HG03432 (cell line): ENCODE data around the gene RGS12.

Experiments
- ATAC-seq: cut with Tn5 transposase; IDR thresholded peaks from one replicate; pipeline ENCODE4 v1.9.1; 2021; ENCODE audit warnings: mild to moderate bottlenecking, moderate library complexity; ENCODE audit not compliant: unreplicated experiment

The RGS12 gene, protein sequence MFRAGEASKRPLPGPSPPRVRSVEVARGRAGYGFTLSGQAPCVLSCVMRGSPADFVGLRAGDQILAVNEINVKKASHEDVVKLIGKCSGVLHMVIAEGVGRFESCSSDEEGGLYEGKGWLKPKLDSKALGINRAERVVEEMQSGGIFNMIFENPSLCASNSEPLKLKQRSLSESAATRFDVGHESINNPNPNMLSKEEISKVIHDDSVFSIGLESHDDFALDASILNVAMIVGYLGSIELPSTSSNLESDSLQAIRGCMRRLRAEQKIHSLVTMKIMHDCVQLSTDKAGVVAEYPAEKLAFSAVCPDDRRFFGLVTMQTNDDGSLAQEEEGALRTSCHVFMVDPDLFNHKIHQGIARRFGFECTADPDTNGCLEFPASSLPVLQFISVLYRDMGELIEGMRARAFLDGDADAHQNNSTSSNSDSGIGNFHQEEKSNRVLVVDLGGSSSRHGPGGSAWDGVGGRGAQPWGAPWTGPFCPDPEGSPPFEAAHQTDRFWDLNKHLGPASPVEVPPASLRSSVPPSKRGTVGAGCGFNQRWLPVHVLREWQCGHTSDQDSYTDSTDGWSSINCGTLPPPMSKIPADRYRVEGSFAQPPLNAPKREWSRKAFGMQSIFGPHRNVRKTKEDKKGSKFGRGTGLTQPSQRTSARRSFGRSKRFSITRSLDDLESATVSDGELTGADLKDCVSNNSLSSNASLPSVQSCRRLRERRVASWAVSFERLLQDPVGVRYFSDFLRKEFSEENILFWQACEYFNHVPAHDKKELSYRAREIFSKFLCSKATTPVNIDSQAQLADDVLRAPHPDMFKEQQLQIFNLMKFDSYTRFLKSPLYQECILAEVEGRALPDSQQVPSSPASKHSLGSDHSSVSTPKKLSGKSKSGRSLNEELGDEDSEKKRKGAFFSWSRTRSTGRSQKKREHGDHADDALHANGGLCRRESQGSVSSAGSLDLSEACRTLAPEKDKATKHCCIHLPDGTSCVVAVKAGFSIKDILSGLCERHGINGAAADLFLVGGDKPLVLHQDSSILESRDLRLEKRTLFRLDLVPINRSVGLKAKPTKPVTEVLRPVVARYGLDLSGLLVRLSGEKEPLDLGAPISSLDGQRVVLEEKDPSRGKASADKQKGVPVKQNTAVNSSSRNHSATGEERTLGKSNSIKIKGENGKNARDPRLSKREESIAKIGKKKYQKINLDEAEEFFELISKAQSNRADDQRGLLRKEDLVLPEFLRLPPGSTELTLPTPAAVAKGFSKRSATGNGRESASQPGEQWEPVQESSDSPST (N-terminal part only)

DNA sequence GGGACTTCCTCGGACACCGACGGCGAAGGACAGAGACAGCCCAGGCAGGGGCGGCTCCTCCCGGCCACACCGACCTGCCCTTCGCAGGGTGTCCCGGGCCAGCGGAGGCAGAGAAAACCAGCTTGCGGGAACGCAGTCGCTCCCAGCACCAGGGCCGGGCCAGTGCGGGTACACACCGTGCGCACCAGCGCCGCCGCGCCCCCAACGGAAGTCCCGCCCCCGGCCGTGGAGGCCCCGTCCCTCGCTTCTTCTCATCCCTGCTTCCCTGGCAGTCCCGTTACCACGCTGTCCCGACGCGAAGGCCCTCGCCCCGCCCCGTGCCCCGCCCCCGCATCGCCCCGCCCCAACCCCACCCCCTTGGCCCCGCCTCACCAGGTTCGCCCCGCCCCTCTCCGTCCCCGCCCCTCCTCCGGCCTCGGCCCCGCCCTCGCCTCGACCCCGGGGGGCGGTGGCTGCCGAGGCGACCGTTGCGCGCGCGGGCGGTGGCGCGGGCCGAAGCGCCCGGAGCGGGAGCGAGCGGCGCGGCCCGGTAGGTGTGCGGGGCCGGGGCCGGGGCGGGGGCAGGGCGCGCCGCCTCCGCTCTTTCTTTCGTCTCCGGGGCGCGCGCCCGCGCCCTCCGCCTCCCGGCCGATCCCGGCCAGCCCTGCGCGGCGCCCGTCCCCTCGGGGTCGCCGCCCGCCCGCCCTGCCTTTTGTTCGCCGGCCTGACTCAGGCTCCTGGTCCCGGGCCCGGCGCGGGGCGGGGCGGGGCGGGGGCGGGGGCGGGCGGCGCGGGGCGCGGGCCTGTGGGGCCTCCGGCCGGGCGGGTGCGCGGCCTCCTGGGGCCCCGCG is at the start of gene RGS12:
Gene RGS12 (plus strand): TSS at position 451 of the 830 bp plus-strand sequence. CDS start 23,150 bp downstream, outside the sequence.
- ATAC-seq: peak; percentile 85

DNA sequence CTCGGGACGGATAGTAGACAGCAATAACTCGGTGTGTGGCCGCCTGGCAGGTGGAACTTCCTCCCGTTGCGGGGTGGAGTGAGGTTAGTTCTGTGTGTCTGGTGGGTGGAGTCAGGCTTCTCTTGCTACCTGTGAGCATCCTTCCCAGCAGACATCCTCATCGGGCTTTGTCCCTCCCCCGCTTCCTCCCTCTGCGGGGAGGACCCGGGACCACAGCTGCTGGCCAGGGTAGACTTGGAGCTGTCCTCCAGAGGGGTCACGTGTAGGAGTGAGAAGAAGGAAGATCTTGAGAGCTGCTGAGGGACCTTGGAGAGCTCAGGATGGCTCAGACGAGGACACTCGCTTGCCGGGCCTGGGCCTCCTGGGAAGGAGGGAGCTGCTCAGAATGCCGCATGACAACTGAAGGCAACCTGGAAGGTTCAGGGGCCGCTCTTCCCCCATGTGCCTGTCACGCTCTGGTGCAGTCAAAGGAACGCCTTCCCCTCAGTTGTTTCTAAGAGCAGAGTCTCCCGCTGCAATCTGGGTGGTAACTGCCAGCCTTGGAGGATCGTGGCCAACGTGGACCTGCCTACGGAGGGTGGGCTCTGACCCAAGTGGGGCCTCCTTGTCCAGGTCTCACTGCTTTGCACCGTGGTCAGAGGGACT is 49.6 kb upstream of the RGS12 start:
- no peak for ATAC-seq

DNA sequence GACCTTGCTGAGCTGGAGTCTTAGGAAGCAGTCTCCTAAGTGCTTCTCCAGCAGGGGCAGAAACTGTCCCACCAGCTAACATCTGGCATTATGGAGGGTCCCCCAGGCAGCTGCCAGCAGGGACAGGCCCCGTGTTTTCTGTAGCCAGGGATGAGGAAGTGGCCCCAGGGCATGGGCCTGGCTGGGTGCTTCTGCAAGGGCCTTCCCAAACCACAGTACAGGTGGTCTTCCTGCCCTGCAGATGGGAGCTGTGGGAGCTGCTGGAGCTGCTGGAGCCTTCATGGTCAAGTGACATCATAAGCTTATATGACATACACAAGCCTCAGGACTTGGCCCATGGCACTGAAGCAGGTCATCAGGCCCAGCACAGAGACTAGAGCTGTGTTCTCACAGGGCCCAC is 48.8 kb upstream of the RGS12 start:
- no peak for ATAC-seq

DNA sequence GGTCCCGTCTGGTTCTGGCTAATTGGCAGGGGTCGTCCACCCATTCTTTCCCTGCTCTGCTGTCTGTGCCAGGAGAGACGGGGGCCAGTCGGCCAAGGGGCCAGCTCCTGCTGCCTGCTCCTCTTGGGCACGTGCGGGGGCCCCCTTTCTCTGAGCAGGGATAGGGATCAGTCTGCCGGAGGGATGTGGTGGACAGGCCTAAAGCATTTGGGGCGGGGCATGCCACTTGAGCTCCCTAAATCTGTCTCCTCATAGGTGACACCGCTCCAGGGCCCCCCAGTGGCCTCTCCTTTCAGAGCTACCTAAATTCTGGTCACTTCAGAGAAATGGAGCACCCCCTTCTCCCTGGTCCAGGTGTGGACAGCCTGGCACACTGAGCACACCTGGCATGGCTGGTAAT is 48.1 kb upstream of the RGS12 start:
- no peak for ATAC-seq

DNA sequence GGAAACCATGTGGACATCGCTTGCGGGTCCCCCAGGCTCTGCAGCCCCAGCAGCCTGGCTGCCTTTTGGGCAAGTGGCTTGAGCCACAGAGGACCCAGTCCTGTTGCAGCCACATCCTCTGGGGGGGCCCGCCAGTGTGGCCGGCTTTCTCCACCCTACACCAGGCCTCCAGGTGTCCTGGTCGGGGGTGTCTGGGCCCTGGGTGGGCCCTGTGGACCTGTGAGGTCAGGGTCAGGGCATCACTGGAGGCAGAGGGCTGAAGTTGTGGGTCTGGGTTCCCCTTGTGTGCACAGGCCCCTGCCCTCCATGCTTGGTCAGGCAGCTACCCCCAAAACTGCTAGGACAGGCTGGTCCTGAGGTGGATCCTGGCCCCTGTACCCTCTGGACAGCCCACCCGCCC is 47.1 kb upstream of the RGS12 start:
- ATAC-seq: no peak

DNA sequence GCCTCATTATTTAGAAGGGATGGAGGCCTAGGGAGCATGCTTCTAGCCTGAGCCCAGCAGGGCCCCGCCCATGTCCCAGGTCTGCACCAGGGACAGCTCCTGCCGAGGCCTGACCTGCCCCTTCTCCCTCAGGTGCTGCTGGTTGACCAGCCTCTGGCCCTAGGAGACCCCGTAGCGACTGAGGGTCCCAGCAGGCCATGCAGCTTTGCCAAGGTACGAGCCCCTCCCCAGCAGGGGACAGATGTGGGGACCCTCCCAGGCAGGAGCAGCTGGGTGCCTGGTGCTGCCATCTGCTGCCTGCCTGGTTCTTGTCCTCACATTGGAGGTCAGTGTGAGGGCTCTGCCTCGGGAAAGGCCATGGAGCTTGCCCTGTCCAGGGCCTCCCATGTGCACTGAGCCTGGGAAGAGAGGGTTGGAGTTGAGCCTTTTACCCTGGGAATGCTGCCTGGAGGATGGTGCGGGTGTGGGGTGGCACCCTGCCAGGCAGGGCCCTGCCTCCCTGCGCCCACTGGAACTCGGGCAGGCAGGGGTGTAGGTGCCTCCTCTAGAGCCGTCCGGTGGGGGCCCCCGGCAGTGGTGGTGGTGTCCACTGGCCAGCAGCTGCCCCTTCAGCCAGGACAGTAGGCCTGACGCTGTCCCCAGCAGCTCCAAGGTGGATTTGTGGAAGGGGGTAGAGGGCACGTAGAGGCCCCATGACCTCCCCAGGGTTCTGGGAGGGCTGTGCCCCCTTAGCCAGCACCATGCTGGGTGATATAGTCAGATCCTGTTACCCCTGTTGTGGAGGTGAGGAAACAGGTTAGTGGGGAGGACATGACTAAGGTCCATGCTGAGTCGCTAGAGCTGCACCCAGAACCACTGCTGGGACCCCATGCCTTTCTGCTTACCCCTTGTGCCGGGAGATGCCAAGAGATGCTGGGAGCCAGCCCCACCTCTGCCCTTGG is 46.1 kb upstream of the RGS12 start:
- ATAC-seq: no peak

DNA sequence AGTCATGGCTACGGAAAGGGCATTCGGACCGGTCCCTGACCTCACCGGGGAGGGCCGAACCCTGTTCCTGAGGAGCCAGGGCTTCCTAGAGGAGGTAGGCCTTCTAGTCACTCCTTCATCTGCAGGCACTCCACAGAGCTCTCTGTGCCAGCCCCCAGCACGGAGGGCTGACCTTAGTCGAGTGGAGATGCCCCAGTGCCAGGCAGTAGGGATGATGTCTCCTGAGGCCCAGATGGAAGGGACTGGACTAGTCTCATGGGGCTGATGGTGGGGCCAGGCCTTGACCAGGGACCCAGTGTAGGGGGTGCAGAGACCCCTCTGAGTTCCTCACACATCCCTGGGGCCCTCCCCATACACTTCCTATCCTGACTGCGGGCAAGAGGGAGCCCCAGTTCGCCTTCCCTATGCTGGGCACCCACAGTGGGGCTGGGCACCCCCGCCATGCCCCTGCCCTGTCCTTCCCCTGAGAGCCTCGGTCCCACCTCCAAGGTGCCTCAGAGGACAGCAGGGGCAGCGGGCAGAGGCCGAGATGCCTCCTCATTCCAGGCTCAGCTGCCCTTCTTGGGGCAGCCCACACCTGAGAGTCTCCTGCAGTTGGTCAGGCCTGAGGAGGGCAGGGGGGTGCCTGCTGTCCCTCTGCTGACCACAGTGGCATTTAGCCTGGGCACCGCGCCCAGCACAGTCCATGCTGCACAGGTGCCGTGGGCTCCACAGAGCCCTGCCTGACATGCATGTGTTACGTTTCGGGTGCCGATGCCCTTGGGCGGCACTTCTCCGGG is 45.2 kb upstream of the RGS12 start:
- no peak for ATAC-seq

DNA sequence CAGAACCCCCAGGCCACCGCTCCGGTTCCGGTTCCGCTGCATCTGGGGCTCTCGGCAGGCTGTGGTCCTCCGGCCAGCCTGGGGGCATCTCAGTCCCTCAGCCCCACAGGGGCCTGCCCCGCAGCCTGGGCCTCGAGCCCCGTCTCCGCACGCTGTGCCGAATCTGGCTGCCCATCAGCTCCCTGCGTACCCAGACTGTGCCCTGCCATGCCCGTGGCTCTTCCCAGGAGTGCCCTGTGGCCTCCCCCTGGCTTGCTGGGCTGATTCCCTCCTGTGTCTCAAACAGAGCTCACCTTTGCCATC is 44.7 kb upstream of the RGS12 start:
- no peak for ATAC-seq

DNA sequence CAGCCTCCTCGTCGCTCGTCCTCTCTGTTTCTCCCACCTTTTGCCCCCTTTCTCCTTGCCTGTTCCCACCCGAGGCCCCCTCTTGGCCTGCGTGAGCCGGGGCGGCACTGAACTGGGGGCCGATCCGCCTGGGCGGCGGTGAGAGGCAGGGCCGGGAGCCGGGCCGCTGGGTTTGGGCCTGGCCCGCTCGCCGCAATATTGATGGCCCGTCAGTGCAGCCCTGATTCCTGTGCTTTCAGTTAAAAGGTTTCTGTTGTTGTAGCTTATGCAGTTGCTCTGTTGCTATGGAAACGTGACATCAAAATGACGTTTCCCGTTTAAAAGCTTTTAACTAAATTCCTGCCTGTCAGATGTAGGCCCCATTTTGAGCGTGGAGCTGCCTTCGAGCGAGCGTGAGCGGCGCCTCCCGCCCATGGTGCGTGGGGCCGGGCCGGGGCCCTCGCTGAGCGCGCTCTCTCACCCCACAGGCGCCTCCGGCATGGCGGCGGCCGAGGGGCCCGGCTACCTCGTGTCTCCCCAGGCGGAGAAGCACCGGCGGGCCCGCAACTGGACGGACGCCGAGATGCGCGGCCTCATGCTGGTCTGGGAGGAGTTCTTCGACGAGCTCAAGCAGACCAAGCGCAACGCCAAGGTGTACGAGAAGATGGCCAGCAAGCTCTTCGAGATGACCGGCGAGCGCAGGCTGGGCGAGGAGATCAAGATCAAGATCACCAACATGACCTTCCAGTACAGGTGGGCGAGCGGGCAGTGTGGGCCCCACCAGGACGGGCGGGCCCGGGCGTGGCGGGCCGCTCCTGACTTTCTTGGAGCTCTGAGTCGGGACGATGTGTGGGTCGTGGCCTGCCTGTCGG is 43.8 kb upstream of the RGS12 start, which contains the start of gene MSANTD1:
Gene MSANTD1 (plus strand): TSS at position 349 of the 851 bp plus-strand sequence. CDS start 64 bp downstream, at position 413.
- no peak for ATAC-seq

DNA sequence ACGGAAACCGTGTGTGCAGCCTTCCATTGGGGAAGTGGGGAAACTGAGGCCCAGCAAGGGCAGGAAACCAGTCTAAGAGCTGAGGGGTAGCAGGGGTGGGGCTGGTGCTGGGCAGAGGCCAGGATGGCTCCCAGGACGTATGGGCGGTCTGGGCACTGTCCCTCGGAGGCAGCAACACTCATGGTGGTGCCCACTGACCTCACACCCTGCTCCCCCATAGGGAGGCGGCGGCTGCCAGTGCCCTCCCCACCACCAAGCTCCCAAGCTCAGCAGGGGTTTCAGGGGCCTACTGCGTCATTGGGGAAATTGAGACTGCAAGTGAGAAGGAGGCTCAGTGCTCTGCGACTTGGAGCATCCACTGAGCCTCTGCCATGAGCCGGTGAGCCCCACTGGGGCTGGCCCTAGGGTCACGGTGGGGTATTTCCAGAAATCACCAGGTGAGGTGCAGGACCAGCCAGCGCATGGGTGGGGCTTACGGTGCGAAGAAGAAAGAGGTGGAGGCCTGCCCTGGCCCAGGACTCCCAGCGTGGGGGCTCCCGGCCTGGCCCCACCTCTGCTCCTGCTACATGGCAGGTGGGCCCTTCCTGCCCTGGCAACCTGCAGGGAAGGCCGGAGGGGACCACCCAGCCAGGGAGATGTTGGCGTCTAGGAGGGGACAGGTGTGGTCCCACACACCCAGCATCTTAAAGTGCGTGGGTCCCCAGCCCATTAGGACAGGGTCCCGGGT is 42.9 kb upstream of the RGS12 start:
- no peak for ATAC-seq

DNA sequence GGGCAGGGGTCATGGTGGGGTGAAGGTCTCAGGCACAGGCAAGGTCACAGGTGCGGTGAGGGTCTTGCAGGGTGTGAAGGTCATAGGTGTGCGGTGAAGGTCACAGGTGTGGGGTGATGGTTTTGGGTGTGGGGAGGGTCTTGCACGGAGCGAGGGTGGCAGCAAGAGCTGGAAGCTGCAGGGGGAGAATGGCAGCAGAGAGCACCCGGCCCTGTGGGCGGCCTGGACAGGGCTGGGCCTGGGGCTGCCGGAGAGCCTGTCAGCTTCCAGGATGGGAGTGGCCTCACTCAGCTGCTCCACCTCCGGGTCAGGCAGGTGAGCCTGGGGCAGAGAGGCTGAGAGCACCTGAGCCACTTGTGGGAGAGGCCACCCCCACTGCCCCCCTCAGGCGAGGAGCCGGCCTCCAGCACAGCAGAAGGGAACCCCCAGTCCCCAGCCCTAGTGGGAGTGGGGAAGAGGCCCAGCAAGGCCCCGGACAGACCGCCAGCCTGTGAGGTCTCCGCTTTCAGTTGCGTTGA is 42.3 kb upstream of the RGS12 start:
- ATAC-seq: no peak

DNA sequence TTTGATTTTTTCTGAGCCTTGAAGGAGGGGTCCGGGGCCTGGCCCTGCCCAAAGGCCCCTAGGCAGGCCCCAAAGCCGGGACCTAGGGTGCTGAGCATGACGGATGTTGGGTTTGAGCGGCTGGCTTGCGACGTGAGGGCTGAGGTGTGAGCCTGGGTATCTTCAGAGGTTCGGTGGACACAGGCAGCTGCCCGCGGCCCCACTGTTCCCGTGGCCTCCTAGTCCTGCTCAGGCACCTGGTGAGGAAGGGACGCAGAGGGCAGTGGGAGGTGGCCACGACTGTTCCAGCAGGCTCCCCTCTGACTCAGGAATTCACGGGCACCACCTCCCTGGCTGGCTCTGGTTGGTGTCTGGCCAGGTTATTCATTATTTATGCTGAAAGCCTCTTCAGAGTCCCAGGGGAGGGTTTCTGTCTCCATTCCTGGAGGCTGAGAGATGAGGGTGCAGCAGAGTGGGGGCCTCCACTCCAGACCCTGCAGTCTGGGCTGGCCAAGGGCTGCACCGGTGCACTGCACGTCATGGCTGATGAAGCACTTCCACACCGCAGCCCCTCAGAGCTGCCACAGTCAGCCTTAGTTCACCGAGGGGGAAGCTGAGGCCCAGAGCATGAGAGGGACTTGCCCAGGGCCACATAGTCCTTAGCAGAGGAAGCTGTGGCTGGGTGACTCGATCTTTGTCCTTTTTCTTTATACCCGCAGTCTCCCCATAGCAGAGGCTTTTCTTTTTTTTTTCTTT is 41.7 kb upstream of the RGS12 start:
- ATAC-seq: no peak

DNA sequence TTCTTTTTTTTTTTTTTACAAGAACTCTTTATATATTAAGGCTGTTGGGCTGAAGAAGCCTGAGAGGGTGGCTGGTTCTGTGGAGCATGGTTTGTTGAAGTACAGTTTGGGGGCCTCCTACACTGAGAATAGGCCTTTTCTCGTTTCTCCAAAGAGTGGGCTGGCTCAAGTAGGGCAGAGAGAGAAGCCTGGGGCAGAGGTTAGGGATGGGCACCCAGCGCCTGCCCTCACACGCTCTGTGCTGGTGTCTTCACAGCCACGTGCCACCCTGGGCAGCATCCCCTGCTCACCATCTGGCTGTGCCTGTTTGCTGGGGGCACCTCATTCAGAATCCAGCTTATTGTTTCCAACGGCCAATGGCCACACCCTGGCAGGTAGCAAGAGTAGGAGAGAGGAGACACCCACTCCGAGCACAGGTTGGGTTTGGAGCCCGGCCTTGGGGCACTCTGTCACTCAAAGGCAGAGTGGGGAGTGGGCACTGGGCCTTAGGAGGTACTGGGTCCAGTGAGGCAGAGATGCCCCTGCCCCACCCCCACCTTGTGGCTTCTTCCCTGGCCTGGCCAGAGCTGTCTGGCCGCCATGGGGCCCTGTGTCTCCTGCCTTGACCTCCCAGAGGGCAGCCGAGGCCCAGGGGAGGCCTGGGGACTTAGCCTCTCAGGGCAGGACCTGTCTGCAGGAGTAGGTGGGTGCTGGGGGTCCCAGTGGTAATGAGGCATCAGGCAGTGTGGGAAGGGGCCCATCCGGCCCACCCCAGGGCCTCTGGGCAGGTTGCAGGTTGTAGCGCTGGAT is 40.9 kb upstream of the RGS12 start:
- no peak for ATAC-seq

DNA sequence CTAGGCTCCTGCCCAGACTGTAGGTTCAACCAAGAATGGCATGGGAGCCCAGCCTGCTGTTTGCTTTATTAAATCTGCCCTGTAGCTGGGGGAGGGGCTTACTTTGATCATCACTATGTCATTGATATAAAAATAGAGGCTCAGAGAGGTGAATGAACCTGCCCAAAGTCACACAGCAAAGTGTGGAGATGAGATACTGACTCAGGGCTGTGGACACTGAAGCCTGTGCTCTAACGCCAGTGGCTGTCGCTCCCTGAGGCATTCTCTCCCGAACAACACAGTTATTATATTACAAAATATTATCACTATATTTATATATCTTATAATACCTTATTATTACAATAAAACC is 40.4 kb upstream of the RGS12 start:
- ATAC-seq: no peak
